ENCODE measurements around the gene ZNF385A.

ZNF385A gene

GRCh38 chr12:54384591-54385041 lies at the start of gene ZNF385A:
ZNF385A (minus strand) TSS chr12:54384733; CDS start chr12:54384514, 219 bp downstream.
- DNase-seq: no peak

DNA sequence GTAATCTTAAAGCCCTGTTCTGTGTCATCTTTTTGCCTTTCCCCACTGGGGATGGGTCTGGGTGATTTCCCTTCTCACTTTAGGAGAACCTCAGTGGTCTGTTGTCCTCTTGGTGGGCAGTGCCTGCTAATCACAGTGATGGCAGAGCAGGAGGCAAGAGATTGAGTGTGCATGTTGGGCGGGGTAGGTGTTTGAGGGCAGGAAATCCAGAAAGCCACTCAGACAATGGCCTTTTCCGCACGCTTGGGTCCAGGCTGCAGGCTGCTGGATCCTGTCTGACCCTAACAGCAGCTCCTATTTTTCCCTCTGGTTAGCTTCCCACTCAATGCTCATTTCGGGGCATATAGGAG lies 48.3 kb upstream of the ZNF385A start:
- no peak for DNase-seq

DNA sequence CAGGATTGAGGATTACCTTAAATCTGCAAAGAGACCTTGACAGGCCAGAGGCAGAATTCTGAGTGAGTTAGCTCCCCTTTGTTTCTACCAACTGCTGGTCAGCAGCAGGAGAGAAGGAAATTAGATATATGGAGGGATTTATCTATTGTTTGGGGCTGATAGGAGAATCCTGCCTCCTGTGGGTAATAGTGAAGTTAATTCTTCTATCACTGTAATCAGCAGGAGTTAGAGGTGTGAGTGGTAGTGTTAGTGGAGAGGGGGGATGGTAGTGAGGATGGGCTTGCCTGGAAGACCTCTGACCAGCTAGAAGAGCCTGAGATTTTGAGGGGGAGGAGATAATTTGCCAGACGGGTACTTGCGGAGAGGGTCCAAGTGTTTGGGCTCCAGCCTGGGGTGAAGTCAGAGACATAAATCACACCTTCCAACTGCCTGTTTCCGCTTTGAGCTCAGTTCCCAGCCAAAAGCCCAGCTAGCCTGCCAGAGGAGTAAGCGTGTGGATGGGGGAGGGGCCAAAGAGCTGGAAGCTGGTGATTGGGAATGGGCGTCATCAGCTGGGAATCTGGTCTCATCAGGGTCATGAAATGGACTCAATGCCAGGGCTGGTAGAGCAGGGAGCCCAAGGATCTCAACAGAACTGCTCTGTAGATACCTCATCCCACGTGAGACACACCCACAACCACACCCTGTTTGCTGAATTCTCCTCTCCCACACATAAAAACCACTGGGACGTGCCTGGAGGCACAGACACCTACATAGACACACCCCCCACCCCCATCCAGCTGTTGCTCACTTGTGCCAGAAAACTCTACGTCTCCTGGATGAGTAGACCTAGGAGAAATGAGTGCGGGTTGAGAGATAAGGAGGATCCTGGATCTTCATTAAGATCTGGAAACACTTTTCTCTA lies 47.6 kb upstream of the ZNF385A start:
- no peak for DNase-seq

GRCh38 chr12:54430471-54431069 lies 46.0 kb upstream of the ZNF385A start:
- DNase-seq: no peak

- no peak for DNase-seq
These were observed 44.5 kb upstream of the ZNF385A start for GRCh38 chr12:54429014-54429471.

GRCh38 chr12:54428050-54429013 lies 43.8 kb upstream of the ZNF385A start:
- DNase-seq: no peak

DNA sequence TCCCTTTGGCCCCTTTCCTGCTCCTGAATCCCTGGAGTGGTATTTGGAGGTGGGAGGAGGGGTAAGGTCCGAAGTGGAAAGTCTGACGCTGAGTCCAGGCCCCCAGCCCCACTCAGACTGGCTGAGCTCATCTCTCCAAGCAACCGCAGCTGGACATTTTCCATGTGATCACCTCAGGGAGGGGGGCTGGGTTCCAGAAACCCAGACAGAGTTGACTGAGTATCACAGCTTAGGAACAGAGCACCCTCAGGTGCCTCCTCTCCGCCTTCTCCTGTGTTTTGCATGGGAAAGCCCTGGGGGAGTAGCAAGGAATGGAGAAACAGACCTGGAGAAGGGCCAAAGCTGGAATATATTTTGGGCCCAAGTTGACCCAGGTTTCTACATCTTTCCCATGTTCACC lies 42.6 kb upstream of the ZNF385A start:
- no peak for DNase-seq

- no peak for DNase-seq
These were observed 42.2 kb upstream of the ZNF385A start for GRCh38 chr12:54426690-54427089.

DNA sequence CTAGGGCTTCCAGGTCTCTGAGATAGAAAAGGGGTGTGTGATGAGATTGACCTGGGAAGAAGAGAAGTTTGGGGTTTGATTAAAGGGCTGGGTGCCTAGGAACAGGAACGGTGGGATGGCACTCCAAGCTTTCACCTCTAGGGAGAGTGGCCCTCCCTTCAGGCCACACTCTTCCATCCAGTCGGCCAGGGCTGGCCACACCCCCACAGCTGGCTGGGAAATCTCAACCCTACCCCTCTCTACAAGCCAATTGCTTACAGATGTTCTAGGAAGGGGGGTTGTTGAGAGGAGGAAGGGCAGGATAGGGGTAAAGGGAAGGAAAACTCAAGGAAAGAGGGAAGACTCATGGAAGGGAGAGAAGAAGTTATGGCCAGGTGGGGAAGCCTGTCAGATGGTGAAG lies 41.2 kb upstream of the ZNF385A start:
- DNase-seq: no peak

GRCh38 chr12:54424224-54424623 lies 39.7 kb upstream of the ZNF385A start:
- no peak for DNase-seq

DNA sequence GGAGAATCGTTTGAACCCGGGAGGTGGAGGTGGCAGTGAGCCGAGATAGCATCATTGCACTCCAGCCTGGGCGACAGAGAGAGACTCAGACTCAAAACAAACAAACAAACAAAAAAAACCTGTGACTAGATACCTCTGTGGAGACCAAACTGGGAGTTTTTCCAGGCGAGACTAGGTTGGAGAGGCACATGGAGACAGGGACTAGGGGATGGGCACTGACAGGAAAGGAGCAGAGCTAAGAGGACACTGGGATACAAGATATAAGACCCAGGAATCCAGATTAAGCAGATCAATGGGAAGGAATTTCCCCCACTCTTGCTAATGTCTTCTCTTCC lies 39.2 kb upstream of the ZNF385A start:
- no peak for DNase-seq

DNA sequence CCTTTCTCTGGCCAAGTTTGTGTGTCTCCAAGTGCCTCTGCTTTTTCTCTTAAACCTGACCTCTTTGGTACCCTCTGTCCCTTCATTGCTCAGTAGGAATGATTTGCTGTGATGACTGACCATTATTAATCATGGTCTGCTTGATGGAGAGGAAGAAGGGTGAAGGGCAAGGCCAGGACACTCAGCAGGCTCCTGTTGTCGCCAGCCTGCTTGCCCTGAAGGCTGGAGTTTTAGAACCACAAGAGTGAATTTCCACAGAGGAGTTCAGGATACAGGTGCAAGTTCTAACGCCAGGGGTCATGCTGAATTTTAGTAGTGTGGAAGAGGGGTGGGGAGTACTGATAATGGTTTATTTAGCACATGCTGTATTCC lies 37.3 kb upstream of the ZNF385A start:
- no peak for DNase-seq

- DNase-seq: no peak
These were observed 36.8 kb upstream of the ZNF385A start for GRCh38 chr12:54421175-54421878.

- DNase-seq: no peak
These were observed 36.2 kb upstream of the ZNF385A start for GRCh38 chr12:54420766-54421144.

GRCh38 chr12:54419088-54419887 lies 34.8 kb upstream of the ZNF385A start, which contains the start of gene ITGA5:
ITGA5 (minus strand) TSS chr12:54419266; CDS start chr12:54419198, 68 bp downstream.
- DNase-seq: no peak

DNA sequence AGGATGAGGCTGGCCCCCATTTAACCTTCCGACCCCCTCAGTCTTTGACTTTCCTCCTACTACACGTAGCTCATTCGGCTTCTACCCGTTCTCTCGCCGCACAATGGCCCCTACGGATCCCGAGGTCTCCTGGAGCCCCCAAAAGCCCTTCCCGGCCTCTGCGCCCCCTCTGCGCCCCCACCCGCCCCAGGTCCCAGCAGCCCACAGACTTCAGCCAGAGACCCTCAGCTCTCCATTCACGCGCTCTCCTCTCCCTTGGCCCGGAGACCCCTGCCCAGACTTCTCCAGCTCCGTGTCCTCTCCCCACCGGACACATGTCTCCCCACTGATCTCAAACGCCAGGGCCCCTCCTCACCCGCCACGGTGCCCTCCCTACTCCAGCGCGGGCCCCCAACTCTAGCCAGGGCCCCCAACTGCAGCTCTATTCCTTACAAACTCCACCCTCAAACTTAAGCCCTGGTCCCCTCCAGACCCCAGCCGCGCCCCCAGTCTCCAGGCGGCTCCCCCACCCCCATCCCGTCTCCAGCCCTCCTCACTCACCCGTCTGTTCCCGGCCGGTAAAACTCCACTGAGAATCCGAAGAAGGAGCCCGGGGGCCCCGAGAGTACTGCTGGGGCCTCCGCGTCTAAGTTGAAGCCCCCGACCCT lies 34.0 kb upstream of the ZNF385A start:
- DNase-seq: no peak

- DNase-seq: no peak
These were observed 33.3 kb upstream of the ZNF385A start for GRCh38 chr12:54417712-54418440.

- DNase-seq: no peak
These were observed 32.4 kb upstream of the ZNF385A start for GRCh38 chr12:54416687-54417603.

GRCh38 chr12:54415221-54415929 lies 30.8 kb upstream of the ZNF385A start:
- DNase-seq: no peak

All from activated CD4-positive, CD25-positive, alpha-beta regulatory T cell treated with anti-CD3 and anti-CD28 coated beads, Interleukin-2, amount 50 U/mL, for 72 hours (primary cell).